GM23338 (cell line): ENCODE measurements around the gene ATXN7L3. TPM values are rescaled to one million over a fixed set of nuclear protein-coding genes. Genes with fewer than 3 reads are reported as not detected.

Experiments used
- ATAC-seq: fragments of 200-7000 bp; cut with Tn5 transposase; 3 replicates; pipeline ENCODE4 v1.9.1; 2020
- DNase-seq: peaks from one replicate; pipeline ENCODE4 v3.0.0-alpha.2; 2015; ENCODE audit warnings: low spot score
- H2AFZ ChIP-seq: fragments of 200-600 bp; sonication (generic); 2 replicates; pipeline ENCODE4 v1.8.0; 2016; ENCODE audit warnings: antibody characterized with exemption, mild to moderate bottlenecking, moderate library complexity
- H3F3A ChIP-seq: fragments of 200-600 bp; sonication (generic); replicated peaks from 2 replicates; pipeline ENCODE4 v1.8.0; 2017; ENCODE audit warnings: antibody characterized with exemption, mixed run types, low read depth
- H3K27ac ChIP-seq: fragments of 200-600 bp; sonication (generic); 2 replicates; pipeline ENCODE4 v1.6.1; 2016; ENCODE audit warnings: low read depth
- H3K27me3 ChIP-seq: fragments of 200-600 bp; sonication (generic); 2 replicates; pipeline ENCODE4 v1.8.0; 2016; ENCODE audit warnings: mild to moderate bottlenecking, mixed run types, moderate library complexity; ENCODE audit not compliant: insufficient read depth
- H3K36me3 ChIP-seq: fragments of 200-600 bp; sonication (generic); 2 replicates; pipeline ENCODE4 v1.8.0; 2016; ENCODE audit warnings: mild to moderate bottlenecking; ENCODE audit not compliant: insufficient read depth
- H3K4me1 ChIP-seq: fragments of 200-600 bp; sonication (generic); 2 replicates; pipeline ENCODE4 v1.8.0; 2016; ENCODE audit warnings: mild to moderate bottlenecking, moderate library complexity; ENCODE audit not compliant: insufficient read depth
- H3K4me2 ChIP-seq: fragments of 200-600 bp; sonication (generic); 2 replicates; pipeline ENCODE4 v1.7.1; 2017; ENCODE audit warnings: mixed run types
- H3K4me3 ChIP-seq: fragments of 200-600 bp; sonication (generic); 2 replicates; pipeline ENCODE4 v1.6.1; 2016; ENCODE audit warnings: mixed run types
- H3K79me2 ChIP-seq: fragments of 200-600 bp; sonication (generic); replicated peaks from 2 replicates; pipeline ENCODE4 v1.8.0; 2017; ENCODE audit warnings: mild to moderate bottlenecking; ENCODE audit not compliant: insufficient read depth
- H3K9me2 ChIP-seq: fragments of 200-600 bp; sonication (generic); 2 replicates; pipeline ENCODE4 v1.8.0; 2017; ENCODE audit not compliant: insufficient read depth
- H4K20me1 ChIP-seq: fragments of 200-600 bp; sonication (generic); replicated peaks from 2 replicates; pipeline ENCODE4 v1.8.0; 2017; ENCODE audit warnings: mild to moderate bottlenecking; ENCODE audit not compliant: insufficient read depth
- H3K27ac Mint-ChIP-seq: 2 replicates; pipeline ENCODE4 v1.8.0; 2020; ENCODE audit warnings: inconsistent platforms, mild to moderate bottlenecking, moderate library complexity, mixed read lengths
- H3K27me3 Mint-ChIP-seq: 3 replicates; pipeline ENCODE4 v1.8.0; 2022; ENCODE audit warnings: low read depth, mild to moderate bottlenecking, moderate library complexity, mixed read lengths, inconsistent platforms; ENCODE audit not compliant: insufficient read depth, poor library complexity
- H3K36me3 Mint-ChIP-seq: 3 replicates; pipeline ENCODE4 v1.8.0; 2021; ENCODE audit warnings: low read depth, mild to moderate bottlenecking, inconsistent platforms, moderate library complexity, mixed read lengths
- H3K4me1 Mint-ChIP-seq: 3 replicates; pipeline ENCODE4 v1.8.0; 2020; ENCODE audit warnings: mild to moderate bottlenecking, inconsistent platforms, mixed read lengths
- H3K4me3 Mint-ChIP-seq: 3 replicates; pipeline ENCODE4 v1.8.0; 2021; ENCODE audit warnings: moderate library complexity, mild to moderate bottlenecking, inconsistent platforms, mixed read lengths
- H3K9me3 Mint-ChIP-seq: 3 replicates; pipeline ENCODE4 v1.8.0; 2020; ENCODE audit warnings: moderate library complexity, mild to moderate bottlenecking, inconsistent platforms, mixed read lengths
- CREB1 ChIP-seq: fragments of 250-450 bp; sonication (Bioruptor Pico); IDR thresholded peaks from 2 replicates; pipeline ENCODE4 v1.5.0; 2020; ENCODE audit warnings: low read depth, mild to moderate bottlenecking, moderate library complexity
- CTCF ChIP-seq, 2 experiments: fragments of 200-600 bp in 1 of 2; sonication (generic) in 1 of 2; conservative IDR thresholded peaks; 2 replicates each; pipeline versions ENCODE4 v1.5.1 to v1.6.1; 2016 to 2017; ENCODE audit warnings: antibody characterized with exemption in 2 of 2, low read depth in 2 of 2, mild to moderate bottlenecking in 2 of 2, moderate library complexity in 1 of 2
- ETS1 ChIP-seq: IDR thresholded peaks from 2 replicates; pipeline ENCODE4 v1.6.1; 2016; ENCODE audit warnings: antibody characterized with exemption
- EZH2 ChIP-seq: fragments of 200-600 bp; sonication (generic); IDR thresholded peaks from one replicate; pipeline ENCODE4 v1.8.0; 2017; ENCODE audit warnings: antibody characterized with exemption, mild to moderate bottlenecking, low read depth; ENCODE audit not compliant: unreplicated experiment
- EZH2phosphoT487 ChIP-seq: fragments of 200-600 bp; sonication (generic); IDR thresholded peaks from one replicate; pipeline ENCODE4 v1.8.1; 2018; ENCODE audit warnings: antibody characterized with exemption; ENCODE audit not compliant: unreplicated experiment
- JUNB ChIP-seq: IDR thresholded peaks from one replicate; pipeline ENCODE4 v1.6.1; 2016; ENCODE audit warnings: antibody characterized with exemption; ENCODE audit not compliant: unreplicated experiment
- NANOG ChIP-seq: IDR thresholded peaks from 2 replicates; pipeline ENCODE4 v1.6.1; 2016; ENCODE audit warnings: antibody characterized with exemption, borderline replicate concordance
- POLR2AphosphoS5 ChIP-seq: IDR thresholded peaks from 2 replicates; pipeline ENCODE4 v1.6.1; 2016; ENCODE audit warnings: antibody characterized with exemption, low read depth
- STAT1 ChIP-seq: IDR thresholded peaks from one replicate; pipeline ENCODE4 v1.6.1; 2016; ENCODE audit warnings: antibody characterized with exemption; ENCODE audit not compliant: unreplicated experiment
- ZNF114 ChIP-seq: fragments of 250-450 bp; sonication (Bioruptor Pico); IDR thresholded peaks from 2 replicates; pipeline ENCODE4 v1.5.0; 2020; ENCODE audit warnings: mild to moderate bottlenecking, moderate library complexity
- ZNF331 ChIP-seq: fragments of 250-450 bp; sonication (Bioruptor Pico); IDR thresholded peaks from 2 replicates; pipeline ENCODE4 v1.5.0; 2020; ENCODE audit warnings: low read depth, mild to moderate bottlenecking, moderate library complexity
- polyA plus RNA-seq: library from polyadenylated mRNA; unstranded; fragments of >200 nt; fragmentation: Nextera tagmentation; extraction: Ambion mirVana; gene quantifications from 2 replicates; pipeline ENCODE4 v1.2.1, GENCODE V29; 2016
- total RNA-seq: library from RNA; depleted of rRNA; stranded (reverse); fragments of >200 nt; shearing (Covaris generic); gene quantifications from 2 replicates; pipeline ENCODE4 v1.2.3, GENCODE V29; 2014
- TF ChIP-seq, protein P1 (sequence below): IDR thresholded peaks from one replicate; pipeline ENCODE4 v1.6.1; 2018; ENCODE audit warnings: antibody characterized with exemption; ENCODE audit not compliant: unreplicated experiment
- TF ChIP-seq, protein P2 (sequence below): fragments of 250-450 bp; sonication (Bioruptor Pico); IDR thresholded peaks from 2 replicates; pipeline ENCODE4 v1.5.0; 2020; ENCODE audit warnings: mild to moderate bottlenecking, moderate library complexity

ATXN7L3 gene
- total and polyA plus RNA-seq, 2 experiments from 2014 or later: 20.6 to 95.0 TPM

- Histone ChIP-seq H4K20me1 (peaks cover 11% of the 10 kb centered on the region), H3K79me2 (peaks cover 38% of the 10 kb centered on the region), H3K27ac (no peak overlapping the region), H3K9me2 (no peaks in the 10 kb centered on the region), H3K4me3 (no peak overlapping the region), H3K27me3 (no peaks in the 10 kb centered on the region), H2AFZ (no peak overlapping the region), H3K4me2 (no peak overlapping the region), H3K4me1 (peaks cover 36% of the 10 kb centered on the region), H3K36me3 (no peaks in the 10 kb centered on the region; the same call in 1 of the 2 replicates), H3F3A (peaks cover 30% of the 10 kb centered on the region)
- Mint-ChIP-seq H3K27me3 (peaks cover 11% of the 10 kb centered on the region), H3K4me3 (peak overlapping the region; percentile 98; the same call in 2 of the 3 replicates), H3K9me3 (no peaks in the 10 kb centered on the region), H3K27ac (no peak overlapping the region), H3K36me3 (peaks cover 32% of the 10 kb centered on the region), H3K4me1 (peaks cover 34% of the 10 kb centered on the region)
- DNase-seq (no peak), ATAC-seq (no peak)
- TF ChIP-seq, protein P1, sequence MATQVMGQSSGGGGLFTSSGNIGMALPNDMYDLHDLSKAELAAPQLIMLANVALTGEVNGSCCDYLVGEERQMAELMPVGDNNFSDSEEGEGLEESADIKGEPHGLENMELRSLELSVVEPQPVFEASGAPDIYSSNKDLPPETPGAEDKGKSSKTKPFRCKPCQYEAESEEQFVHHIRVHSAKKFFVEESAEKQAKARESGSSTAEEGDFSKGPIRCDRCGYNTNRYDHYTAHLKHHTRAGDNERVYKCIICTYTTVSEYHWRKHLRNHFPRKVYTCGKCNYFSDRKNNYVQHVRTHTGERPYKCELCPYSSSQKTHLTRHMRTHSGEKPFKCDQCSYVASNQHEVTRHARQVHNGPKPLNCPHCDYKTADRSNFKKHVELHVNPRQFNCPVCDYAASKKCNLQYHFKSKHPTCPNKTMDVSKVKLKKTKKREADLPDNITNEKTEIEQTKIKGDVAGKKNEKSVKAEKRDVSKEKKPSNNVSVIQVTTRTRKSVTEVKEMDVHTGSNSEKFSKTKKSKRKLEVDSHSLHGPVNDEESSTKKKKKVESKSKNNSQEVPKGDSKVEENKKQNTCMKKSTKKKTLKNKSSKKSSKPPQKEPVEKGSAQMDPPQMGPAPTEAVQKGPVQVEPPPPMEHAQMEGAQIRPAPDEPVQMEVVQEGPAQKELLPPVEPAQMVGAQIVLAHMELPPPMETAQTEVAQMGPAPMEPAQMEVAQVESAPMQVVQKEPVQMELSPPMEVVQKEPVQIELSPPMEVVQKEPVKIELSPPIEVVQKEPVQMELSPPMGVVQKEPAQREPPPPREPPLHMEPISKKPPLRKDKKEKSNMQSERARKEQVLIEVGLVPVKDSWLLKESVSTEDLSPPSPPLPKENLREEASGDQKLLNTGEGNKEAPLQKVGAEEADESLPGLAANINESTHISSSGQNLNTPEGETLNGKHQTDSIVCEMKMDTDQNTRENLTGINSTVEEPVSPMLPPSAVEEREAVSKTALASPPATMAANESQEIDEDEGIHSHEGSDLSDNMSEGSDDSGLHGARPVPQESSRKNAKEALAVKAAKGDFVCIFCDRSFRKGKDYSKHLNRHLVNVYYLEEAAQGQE: no peak
- no peak for TF ChIP-seq CTCF (conservative IDR thresholded peaks at IDR 0.05; ENCODE audit: low read depth in 2 of 2)
- TF ChIP-seq NANOG: no peak
- TF ChIP-seq, protein P2, sequence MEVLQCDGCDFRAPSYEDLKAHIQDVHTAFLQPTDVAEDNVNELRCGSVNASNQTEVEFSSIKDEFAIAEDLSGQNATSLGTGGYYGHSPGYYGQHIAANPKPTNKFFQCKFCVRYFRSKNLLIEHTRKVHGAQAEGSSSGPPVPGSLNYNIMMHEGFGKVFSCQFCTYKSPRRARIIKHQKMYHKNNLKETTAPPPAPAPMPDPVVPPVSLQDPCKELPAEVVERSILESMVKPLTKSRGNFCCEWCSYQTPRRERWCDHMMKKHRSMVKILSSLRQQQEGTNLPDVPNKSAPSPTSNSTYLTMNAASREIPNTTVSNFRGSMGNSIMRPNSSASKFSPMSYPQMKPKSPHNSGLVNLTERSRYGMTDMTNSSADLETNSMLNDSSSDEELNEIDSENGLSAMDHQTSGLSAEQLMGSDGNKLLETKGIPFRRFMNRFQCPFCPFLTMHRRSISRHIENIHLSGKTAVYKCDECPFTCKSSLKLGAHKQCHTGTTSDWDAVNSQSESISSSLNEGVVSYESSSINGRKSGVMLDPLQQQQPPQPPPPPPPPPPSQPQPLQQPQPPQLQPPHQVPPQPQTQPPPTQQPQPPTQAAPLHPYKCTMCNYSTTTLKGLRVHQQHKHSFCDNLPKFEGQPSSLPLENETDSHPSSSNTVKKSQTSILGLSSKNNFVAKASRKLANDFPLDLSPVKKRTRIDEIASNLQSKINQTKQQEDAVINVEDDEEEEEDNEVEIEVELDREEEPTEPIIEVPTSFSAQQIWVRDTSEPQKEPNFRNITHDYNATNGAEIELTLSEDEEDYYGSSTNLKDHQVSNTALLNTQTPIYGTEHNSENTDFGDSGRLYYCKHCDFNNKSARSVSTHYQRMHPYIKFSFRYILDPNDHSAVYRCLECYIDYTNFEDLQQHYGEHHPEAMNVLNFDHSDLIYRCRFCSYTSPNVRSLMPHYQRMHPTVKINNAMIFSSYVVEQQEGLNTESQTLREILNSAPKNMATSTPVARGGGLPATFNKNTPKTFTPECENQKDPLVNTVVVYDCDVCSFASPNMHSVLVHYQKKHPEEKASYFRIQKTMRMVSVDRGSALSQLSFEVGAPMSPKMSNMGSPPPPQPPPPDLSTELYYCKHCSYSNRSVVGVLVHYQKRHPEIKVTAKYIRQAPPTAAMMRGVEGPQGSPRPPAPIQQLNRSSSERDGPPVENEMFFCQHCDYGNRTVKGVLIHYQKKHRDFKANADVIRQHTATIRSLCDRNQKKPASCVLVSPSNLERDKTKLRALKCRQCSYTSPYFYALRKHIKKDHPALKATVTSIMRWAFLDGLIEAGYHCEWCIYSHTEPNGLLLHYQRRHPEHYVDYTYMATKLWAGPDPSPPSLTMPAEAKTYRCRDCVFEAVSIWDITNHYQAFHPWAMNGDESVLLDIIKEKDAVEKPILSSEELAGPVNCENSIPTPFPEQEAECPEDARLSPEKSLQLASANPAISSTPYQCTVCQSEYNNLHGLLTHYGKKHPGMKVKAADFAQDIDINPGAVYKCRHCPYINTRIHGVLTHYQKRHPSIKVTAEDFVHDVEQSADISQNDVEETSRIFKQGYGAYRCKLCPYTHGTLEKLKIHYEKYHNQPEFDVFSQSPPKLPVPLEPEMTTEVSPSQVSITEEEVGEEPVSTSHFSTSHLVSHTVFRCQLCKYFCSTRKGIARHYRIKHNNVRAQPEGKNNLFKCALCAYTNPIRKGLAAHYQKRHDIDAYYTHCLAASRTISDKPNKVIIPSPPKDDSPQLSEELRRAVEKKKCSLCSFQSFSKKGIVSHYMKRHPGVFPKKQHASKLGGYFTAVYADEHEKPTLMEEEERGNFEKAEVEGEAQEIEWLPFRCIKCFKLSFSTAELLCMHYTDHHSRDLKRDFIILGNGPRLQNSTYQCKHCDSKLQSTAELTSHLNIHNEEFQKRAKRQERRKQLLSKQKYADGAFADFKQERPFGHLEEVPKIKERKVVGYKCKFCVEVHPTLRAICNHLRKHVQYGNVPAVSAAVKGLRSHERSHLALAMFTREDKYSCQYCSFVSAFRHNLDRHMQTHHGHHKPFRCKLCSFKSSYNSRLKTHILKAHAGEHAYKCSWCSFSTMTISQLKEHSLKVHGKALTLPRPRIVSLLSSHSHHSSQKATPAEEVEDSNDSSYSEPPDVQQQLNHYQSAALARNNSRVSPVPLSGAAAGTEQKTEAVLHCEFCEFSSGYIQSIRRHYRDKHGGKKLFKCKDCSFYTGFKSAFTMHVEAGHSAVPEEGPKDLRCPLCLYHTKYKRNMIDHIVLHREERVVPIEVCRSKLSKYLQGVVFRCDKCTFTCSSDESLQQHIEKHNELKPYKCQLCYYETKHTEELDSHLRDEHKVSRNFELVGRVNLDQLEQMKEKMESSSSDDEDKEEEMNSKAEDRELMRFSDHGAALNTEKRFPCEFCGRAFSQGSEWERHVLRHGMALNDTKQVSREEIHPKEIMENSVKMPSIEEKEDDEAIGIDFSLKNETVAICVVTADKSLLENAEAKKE (CRISPR knock-in tag): no peak
- TF ChIP-seq EZH2phosphoT487: no peak
- TF ChIP-seq ETS1: no peak
- TF ChIP-seq EZH2: no peak
- no peak for TF ChIP-seq CREB1 (CRISPR knock-in tag)
- no peak for TF ChIP-seq STAT1
- TF ChIP-seq POLR2AphosphoS5: no peak
- no peak for TF ChIP-seq ZNF114
- no peak for TF ChIP-seq JUNB
- no peak for TF ChIP-seq ZNF331
Measured at GRCh38 chr17:44188576-44189403, 10.9 kb downstream of the ATXN7L3 start.
